Measurements from ENCODE around the gene ANKDD1A.

- TF ChIP-seq CTCF (IDR thresholded peaks at IDR 0.05) = no peak
- TF ChIP-seq POLR2A (IDR thresholded peaks at IDR 0.05) = no peak
These were observed 27.0 kb upstream of the ANKDD1A start for GRCh38 chr15:64884679-64885078.
